CD8-positive, alpha-beta memory T cell (primary cell): ENCODE measurements around the gene NSD1. TPM values are rescaled to one million over a fixed set of nuclear protein-coding genes. Genes with fewer than 3 reads are reported as not detected.

Experiments
- CTCF ChIA-PET: fragments of 350-600 bp; sonication (Branson Sonifier 250); formaldehyde crosslinking; loops from one replicate; lab custom pipeline; 2021; ENCODE audit warnings: antibody characterized with exemption; lab: Charles Lee
- POLR2A ChIA-PET: fragments of 350-600 bp; sonication (Branson Sonifier 250); formaldehyde crosslinking; loops from one replicate; lab custom pipeline; 2021; ENCODE audit warnings: antibody characterized with exemption; lab: Charles Lee
- DNase-seq, 5 donors: peaks; one replicate each; pipeline versions ENCODE4 v3.0.0 to v3.0.0-alpha.2; 2020 to 2022; ENCODE audit warnings: mixed read lengths in 1 of 5
- H3K27ac ChIP-seq: one replicate; pipeline ENCODE4 v1.7.0; 2013; ENCODE audit warnings: low read depth, mild to moderate bottlenecking, low read length, moderate library complexity
- H3K27me3 ChIP-seq: 2 replicates; pipeline ENCODE4 v1.7.0; 2013; ENCODE audit warnings: low read length, mild to moderate bottlenecking; ENCODE audit not compliant: insufficient read depth, poor library complexity, severe bottlenecking
- H3K36me3 ChIP-seq: 2 replicates; pipeline ENCODE4 v1.7.0; 2013; ENCODE audit warnings: mild to moderate bottlenecking, low read length, moderate library complexity; ENCODE audit not compliant: insufficient read depth
- H3K4me1 ChIP-seq: 2 replicates; pipeline ENCODE4 v1.7.0; 2013; ENCODE audit warnings: mild to moderate bottlenecking, low read length, moderate library complexity; ENCODE audit not compliant: insufficient read depth
- H3K4me3 ChIP-seq: 2 replicates; pipeline ENCODE4 v1.7.0; 2013; ENCODE audit warnings: mild to moderate bottlenecking, low read length
- H3K9me3 ChIP-seq: 2 replicates; pipeline ENCODE4 v1.7.0; 2013; ENCODE audit warnings: mild to moderate bottlenecking, low read length
- H3K27ac Mint-ChIP-seq, 8 donors: one replicate each; pipeline ENCODE4 v1.8.0; 2020 to 2021; ENCODE audit warnings: mixed read lengths in 8 of 8, mild to moderate bottlenecking in 6 of 8, inconsistent platforms in 3 of 8, moderate library complexity in 3 of 8
- H3K27me3 Mint-ChIP-seq, 2 donors: one replicate each; pipeline ENCODE4 v1.8.0; 2020 to 2021; ENCODE audit warnings: mixed read lengths in 2 of 2, mild to moderate bottlenecking in 1 of 2, moderate library complexity in 1 of 2
- H3K36me3 Mint-ChIP-seq, 3 donors: one replicate each; pipeline ENCODE4 v1.8.0; 2020 to 2021; ENCODE audit warnings: mixed read lengths in 3 of 3, inconsistent platforms in 1 of 3, mild to moderate bottlenecking in 1 of 3
- H3K4me1 Mint-ChIP-seq, 3 donors: one replicate each; pipeline ENCODE4 v1.8.0; 2020 to 2021; ENCODE audit warnings: mixed read lengths in 3 of 3, inconsistent platforms in 1 of 3, mild to moderate bottlenecking in 1 of 3
- H3K4me3 Mint-ChIP-seq, 7 donors: one replicate each; pipeline ENCODE4 v1.8.0; 2020 to 2021; ENCODE audit warnings: mixed read lengths in 7 of 7, mild to moderate bottlenecking in 6 of 7, moderate library complexity in 4 of 7, inconsistent platforms in 2 of 7
- H3K9me3 Mint-ChIP-seq, 5 donors: one replicate each; pipeline ENCODE4 v1.8.0; 2020 to 2022; ENCODE audit warnings: mixed read lengths in 5 of 5, mild to moderate bottlenecking in 3 of 5, moderate library complexity in 2 of 5, inconsistent platforms in 1 of 5
- polyA plus RNA-seq: library from polyadenylated mRNA; unstranded; fragments of 300-500 nt; fragmentation: Illumina TruSeq; gene quantifications from one replicate; pipeline ENCODE4 v1.2.3, GENCODE V29; 2021
- total RNA-seq, 2 experiments: library from RNA; stranded (reverse); gene quantifications; one replicate each; pipeline ENCODE4 v1.2.3, GENCODE V29; 2021

Gene NSD1
- total and polyA plus RNA-seq, 3 experiments from 2014 or later, result 48.7 to 93.1 (median 86.7) TPM

- Histone ChIP-seq H3K27me3 (no peaks in the 10 kb centered on the region), H3K4me3 (no peak overlapping the region), H3K27ac (no peak overlapping the region), H3K4me1 (peaks cover 7% of the 10 kb centered on the region), H3K36me3 (peaks cover 18% of the 10 kb centered on the region), H3K9me3 (no peaks in the 10 kb centered on the region)
- ChIA-PET POLR2A (no interaction called here), CTCF (interaction anchor here (1.3 to 2.4 kb wide), 5 partner anchors 10 to 29 kb away, joined by 3 to 7 read pairs (median 6); partner anchors contain the start of gene RGS14)
- H3K36me3 Mint-ChIP-seq, result peaks cover under 1 to 55% (median 13%) of the 10 kb centered on the region in 3 donors
- peak overlapping the region in 3 of 8 donors; percentile 56 to 66 (median 58) for H3K27ac Mint-ChIP-seq
- peak overlapping the region in 1 of 7 donors; percentile 13 for H3K4me3 Mint-ChIP-seq
- peaks cover 12 to 22% (median 17%) of the 10 kb centered on the region in 3 donors for H3K4me1 Mint-ChIP-seq
- H3K27me3 Mint-ChIP-seq, result no peaks in the 10 kb centered on the region
- no peak for DNase-seq
- H3K9me3 Mint-ChIP-seq, result no peaks in the 10 kb centered on the region
These were observed 195.1 kb downstream of the NSD1 start for GRCh38 chr5:177328545-177329231.

GRCh38 chr5:177329883-177330282, 196.3 kb downstream of the NSD1 start:
- POLR2A ChIA-PET, result no interaction called here
- H3K27ac Mint-ChIP-seq, result peak overlapping the region in 2 of 8 donors; percentile 78 to 84
- CTCF ChIA-PET, result no interaction called here

GRCh38 chr5:177330991-177331842, 197.6 kb downstream of the NSD1 start:
- no peaks in the 10 kb centered on the region for H3K27me3 ChIP-seq
- peaks cover 43% of the 10 kb centered on the region for H3K36me3 ChIP-seq
- H3K9me3 Mint-ChIP-seq, result no peaks in the 10 kb centered on the region
- DNase-seq, result no peak
- no peak overlapping the region for H3K27ac ChIP-seq
- no peaks in the 10 kb centered on the region for H3K9me3 ChIP-seq
- H3K36me3 Mint-ChIP-seq, result peaks cover 4 to 73% (median 22%) of the 10 kb centered on the region in 3 donors
- H3K27ac Mint-ChIP-seq, result peak overlapping the region in 4 of 8 donors; percentile 54 to 79 (median 74)
- ChIA-PET CTCF (no interaction called here), POLR2A (no interaction called here)
- peaks cover 7% of the 10 kb centered on the region for H3K4me1 ChIP-seq
- H3K4me3 Mint-ChIP-seq, result peak overlapping the region in 1 of 7 donors; percentile 5
- no peak overlapping the region for H3K4me3 ChIP-seq
- peaks cover 12 to 23% (median 17%) of the 10 kb centered on the region in 3 donors for H3K4me1 Mint-ChIP-seq
- no peaks in the 10 kb centered on the region for H3K27me3 Mint-ChIP-seq

More at GRCh38 chr5:177329883-177330282, 196.3 kb downstream of the NSD1 start:
- Mint-ChIP-seq H3K4me1 (peaks cover 12 to 22% (median 17%) of the 10 kb centered on the region in 3 donors), H3K36me3 (peaks cover 4 to 63% (median 17%) of the 10 kb centered on the region in 3 donors), H3K4me3 (peak overlapping the region in 1 of 7 donors; percentile 30), H3K27me3 (no peaks in the 10 kb centered on the region), H3K9me3 (no peaks in the 10 kb centered on the region)
- DNase-seq, result no peak
- no peaks in the 10 kb centered on the region for H3K27me3 ChIP-seq
- peaks cover 30% of the 10 kb centered on the region for H3K36me3 ChIP-seq
- no peak overlapping the region for H3K4me3 ChIP-seq
- H3K27ac ChIP-seq, result no peak overlapping the region
- H3K4me1 ChIP-seq, result peaks cover 7% of the 10 kb centered on the region
- H3K9me3 ChIP-seq, result no peaks in the 10 kb centered on the region

GRCh38 chr5:177332031-177332895, 198.7 kb downstream of the NSD1 start:
- peaks cover 4 to 83% (median 25%) of the 10 kb centered on the region in 3 donors for H3K36me3 Mint-ChIP-seq
- Histone ChIP-seq H3K27ac (no peak overlapping the region), H3K4me3 (no peak overlapping the region), H3K27me3 (no peaks in the 10 kb centered on the region), H3K36me3 (peaks cover 54% of the 10 kb centered on the region), H3K4me1 (peaks cover 7% of the 10 kb centered on the region), H3K9me3 (no peaks in the 10 kb centered on the region)
- no peaks in the 10 kb centered on the region for H3K27me3 Mint-ChIP-seq
- no peak for DNase-seq
- H3K4me3 Mint-ChIP-seq, result no peak overlapping the region
- H3K27ac Mint-ChIP-seq, result peak overlapping the region in 2 of 8 donors; percentile 65 to 79
- H3K4me1 Mint-ChIP-seq, result peaks cover 12 to 25% (median 17%) of the 10 kb centered on the region in 3 donors
- ChIA-PET CTCF (interaction anchor here (1.6 to 2.5 kb wide), 2 partner anchors 38 to 72 kb away, joined by 6 to 7 read pairs; no protein-coding TSS in a partner anchor), POLR2A (no interaction called here)
- H3K9me3 Mint-ChIP-seq, result no peaks in the 10 kb centered on the region

GRCh38 chr5:177332896-177333260, 199.3 kb downstream of the NSD1 start:
- DNase-seq, result no peak
- Mint-ChIP-seq H3K27me3 (no peaks in the 10 kb centered on the region), H3K36me3 (peaks cover 4 to 83% (median 25%) of the 10 kb centered on the region in 3 donors), H3K4me1 (peaks cover 6 to 20% (median 11%) of the 10 kb centered on the region in 3 donors), H3K4me3 (no peak overlapping the region), H3K9me3 (no peaks in the 10 kb centered on the region), H3K27ac (peak overlapping the region in 4 of 8 donors; percentile 51 to 78 (median 61))
- CTCF ChIA-PET, result interaction anchor here (1.2 to 2.5 kb wide), 3 partner anchors 12 to 71 kb away, joined by 3 to 7 read pairs (median 6); no protein-coding TSS in a partner anchor
- POLR2A ChIA-PET, result no interaction called here
- Histone ChIP-seq H3K27me3 (no peaks in the 10 kb centered on the region), H3K36me3 (peaks cover 60% of the 10 kb centered on the region), H3K9me3 (no peaks in the 10 kb centered on the region), H3K4me1 (peaks cover 7% of the 10 kb centered on the region), H3K4me3 (no peak overlapping the region), H3K27ac (no peak overlapping the region)

GRCh38 chr5:177333420-177334154, 200.0 kb downstream of the NSD1 start:
- Mint-ChIP-seq H3K9me3 (no peaks in the 10 kb centered on the region), H3K4me1 (peaks cover 6 to 20% (median 6%) of the 10 kb centered on the region in 3 donors), H3K27me3 (no peaks in the 10 kb centered on the region), H3K27ac (peak overlapping the region in 2 of 8 donors; percentile 50 to 54), H3K4me3 (no peak overlapping the region), H3K36me3 (peaks cover 4 to 88% (median 25%) of the 10 kb centered on the region in 3 donors)
- H3K27ac ChIP-seq, result no peak overlapping the region
- H3K27me3 ChIP-seq, result no peaks in the 10 kb centered on the region
- POLR2A ChIA-PET, result no interaction called here
- DNase-seq, result no peak
- peaks cover 67% of the 10 kb centered on the region for H3K36me3 ChIP-seq
- CTCF ChIA-PET, result interaction anchor here (1.2 to 2.5 kb wide), 3 partner anchors 13 to 70 kb away, joined by 3 to 7 read pairs (median 6); no protein-coding TSS in a partner anchor
- H3K4me3 ChIP-seq, result no peak overlapping the region
- H3K4me1 ChIP-seq, result peaks cover 1% of the 10 kb centered on the region
- no peaks in the 10 kb centered on the region for H3K9me3 ChIP-seq

GRCh38 chr5:177334155-177334551, 200.6 kb downstream of the NSD1 start:
- Histone ChIP-seq H3K4me1 (peaks cover 5% of the 10 kb centered on the region), H3K4me3 (no peak overlapping the region), H3K27ac (no peak overlapping the region), H3K27me3 (no peaks in the 10 kb centered on the region), H3K36me3 (peaks cover 72% of the 10 kb centered on the region), H3K9me3 (no peaks in the 10 kb centered on the region)
- Mint-ChIP-seq H3K9me3 (no peaks in the 10 kb centered on the region), H3K27me3 (no peaks in the 10 kb centered on the region), H3K4me3 (no peak overlapping the region), H3K27ac (peak overlapping the region in 1 of 8 donors; percentile 21), H3K4me1 (peaks cover 5 to 21% (median 11%) of the 10 kb centered on the region in 3 donors), H3K36me3 (peaks cover 4 to 91% (median 25%) of the 10 kb centered on the region in 3 donors)
- CTCF ChIA-PET, result interaction anchor here (1.2 to 2.5 kb wide), 3 partner anchors 13 to 70 kb away, joined by 3 to 7 read pairs (median 6); no protein-coding TSS in a partner anchor
- DNase-seq, result no peak
- POLR2A ChIA-PET, result no interaction called here
